ENCODE data around the gene SESN1.

The SESN1 gene

DNA sequence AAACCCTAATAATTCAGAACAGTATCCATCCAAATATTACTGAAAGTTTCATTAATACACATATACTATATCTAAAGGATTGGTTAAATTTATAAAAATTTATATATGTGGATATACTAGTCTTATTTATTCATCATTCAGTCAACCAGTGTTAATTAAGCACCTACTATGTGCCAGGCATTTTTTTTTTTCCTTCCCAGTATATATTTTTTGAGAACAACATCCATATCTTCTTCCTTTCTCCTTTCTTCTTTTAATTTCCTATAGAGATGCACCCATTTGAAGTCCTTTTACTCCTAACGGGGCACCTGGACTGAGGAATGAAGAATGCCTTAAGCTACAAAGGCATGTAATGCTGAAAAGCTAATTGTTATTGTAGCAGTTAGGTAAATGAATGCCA lies 72.8 kb downstream of the SESN1 start:
- TF ChIP-seq, protein P1, sequence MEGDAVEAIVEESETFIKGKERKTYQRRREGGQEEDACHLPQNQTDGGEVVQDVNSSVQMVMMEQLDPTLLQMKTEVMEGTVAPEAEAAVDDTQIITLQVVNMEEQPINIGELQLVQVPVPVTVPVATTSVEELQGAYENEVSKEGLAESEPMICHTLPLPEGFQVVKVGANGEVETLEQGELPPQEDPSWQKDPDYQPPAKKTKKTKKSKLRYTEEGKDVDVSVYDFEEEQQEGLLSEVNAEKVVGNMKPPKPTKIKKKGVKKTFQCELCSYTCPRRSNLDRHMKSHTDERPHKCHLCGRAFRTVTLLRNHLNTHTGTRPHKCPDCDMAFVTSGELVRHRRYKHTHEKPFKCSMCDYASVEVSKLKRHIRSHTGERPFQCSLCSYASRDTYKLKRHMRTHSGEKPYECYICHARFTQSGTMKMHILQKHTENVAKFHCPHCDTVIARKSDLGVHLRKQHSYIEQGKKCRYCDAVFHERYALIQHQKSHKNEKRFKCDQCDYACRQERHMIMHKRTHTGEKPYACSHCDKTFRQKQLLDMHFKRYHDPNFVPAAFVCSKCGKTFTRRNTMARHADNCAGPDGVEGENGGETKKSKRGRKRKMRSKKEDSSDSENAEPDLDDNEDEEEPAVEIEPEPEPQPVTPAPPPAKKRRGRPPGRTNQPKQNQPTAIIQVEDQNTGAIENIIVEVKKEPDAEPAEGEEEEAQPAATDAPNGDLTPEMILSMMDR (IDR thresholded peaks at IDR 0.05; ENCODE audit: low read depth, low read length, missing control alignments), result no peak
- DNase-seq (ENCODE audit: low read depth), result no peak
- no peak overlapping the region for H3K4me3 ChIP-seq (ENCODE audit: low read depth, low read length)

DNA sequence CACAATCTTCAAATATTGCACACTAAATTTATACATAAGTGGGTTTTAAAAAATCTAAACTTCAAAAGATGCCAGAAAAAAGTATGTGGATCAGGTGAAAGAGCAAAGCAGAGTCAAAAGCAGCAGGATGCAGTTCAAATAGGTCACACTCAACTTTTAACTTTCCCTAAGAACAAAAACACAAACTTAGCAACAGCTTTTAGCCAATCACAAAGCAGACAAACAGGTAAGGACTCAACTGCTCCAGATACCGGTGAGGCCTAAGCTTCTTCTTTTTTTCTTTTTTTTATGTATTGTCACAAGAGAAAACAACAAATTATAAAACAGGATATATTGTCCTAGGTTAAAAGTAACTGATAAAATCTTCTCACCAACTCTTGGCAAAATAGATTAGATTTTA lies 74.7 kb downstream of the SESN1 start:
- no peak for DNase-seq (ENCODE audit: low read depth)
- H3K4me3 ChIP-seq (ENCODE audit: low read depth, low read length), result no peak overlapping the region
- TF ChIP-seq, protein P1 (IDR thresholded peaks at IDR 0.05; ENCODE audit: low read depth, low read length, missing control alignments), result no peak

DNA sequence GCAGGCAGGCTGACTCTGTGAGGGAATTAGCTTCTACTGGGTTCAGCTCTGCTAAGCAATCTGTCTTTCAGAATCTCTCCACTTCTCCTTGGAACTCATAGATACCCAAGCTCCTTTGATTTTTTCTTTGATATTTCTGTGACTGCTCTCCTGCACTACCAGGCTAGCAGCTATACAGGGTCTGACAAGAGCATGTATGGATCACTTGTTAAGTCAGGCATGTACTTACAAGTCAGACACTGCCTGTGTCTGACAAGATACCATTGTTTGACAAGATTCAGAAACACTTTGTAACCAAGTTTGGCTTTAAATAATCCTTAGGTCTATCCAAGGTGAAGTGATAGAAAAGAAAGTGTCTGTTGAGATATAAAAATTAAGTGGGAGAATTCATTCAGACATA lies 79.5 kb downstream of the SESN1 start:
- no peak for DNase-seq (ENCODE audit: low read depth)
- H3K4me3 ChIP-seq (ENCODE audit: low read depth, low read length), result no peak overlapping the region
- TF ChIP-seq, protein P1 (IDR thresholded peaks at IDR 0.05; ENCODE audit: low read depth, low read length, missing control alignments), result no peak

DNA sequence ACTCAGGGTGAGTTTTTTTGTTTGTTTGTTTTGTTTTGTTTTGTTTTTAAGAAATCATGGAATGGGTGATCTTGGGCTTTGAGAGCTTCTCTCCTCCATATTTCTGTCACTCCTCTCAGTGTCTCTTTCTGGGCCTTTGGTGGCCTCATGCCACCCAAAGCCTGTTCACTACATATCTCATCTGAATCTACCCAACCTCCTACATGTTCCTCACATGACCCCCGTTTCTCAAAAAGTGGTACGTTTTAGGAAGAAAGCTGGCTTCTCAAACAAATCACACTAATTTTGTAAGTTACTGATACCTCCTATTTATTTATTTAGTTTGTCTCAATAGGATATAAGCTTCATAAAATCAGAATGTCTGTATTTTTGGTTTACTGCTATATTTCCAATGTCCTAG lies 80.0 kb downstream of the SESN1 start:
- H3K4me3 ChIP-seq (ENCODE audit: low read depth, low read length), result no peak overlapping the region
- DNase-seq (ENCODE audit: low read depth), result no peak
- TF ChIP-seq, protein P1 (IDR thresholded peaks at IDR 0.05; ENCODE audit: low read depth, low read length, missing control alignments), result no peak

DNA sequence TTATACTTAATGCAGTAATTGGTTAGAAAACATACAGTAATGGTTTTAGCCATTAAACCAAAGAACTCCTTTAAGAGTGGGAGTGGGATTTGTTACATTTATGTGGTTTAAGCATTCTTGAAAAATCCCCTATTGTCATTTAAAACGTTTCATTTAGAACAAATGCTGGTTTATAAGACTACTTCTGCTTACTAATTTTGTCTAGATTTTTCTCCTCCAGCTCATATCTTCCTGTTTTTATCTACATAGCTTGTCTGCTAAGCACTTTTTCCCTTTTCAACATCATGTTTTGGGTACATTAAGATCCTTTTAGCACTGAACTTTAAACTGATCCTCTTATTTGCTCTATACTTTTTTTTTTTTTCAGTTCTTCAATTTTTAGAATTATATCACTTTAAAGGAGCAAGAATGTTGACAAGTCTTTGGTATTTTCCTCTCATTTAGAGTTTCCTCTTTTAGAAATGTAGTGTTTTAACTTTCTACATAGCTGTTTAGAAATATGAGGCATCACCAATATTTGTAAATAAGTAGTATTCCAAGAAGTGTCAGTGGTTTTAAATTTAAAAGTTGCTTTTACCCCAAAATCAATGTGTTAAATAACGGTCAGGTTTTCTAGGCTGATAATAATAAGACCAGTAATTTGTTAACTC lies 80.9 kb downstream of the SESN1 start:
- TF ChIP-seq, protein P1 (IDR thresholded peaks at IDR 0.05; ENCODE audit: low read depth, low read length, missing control alignments), result no peak
- no peak for DNase-seq (ENCODE audit: low read depth)
- no peak overlapping the region for H3K4me3 ChIP-seq (ENCODE audit: low read depth, low read length)

DNA sequence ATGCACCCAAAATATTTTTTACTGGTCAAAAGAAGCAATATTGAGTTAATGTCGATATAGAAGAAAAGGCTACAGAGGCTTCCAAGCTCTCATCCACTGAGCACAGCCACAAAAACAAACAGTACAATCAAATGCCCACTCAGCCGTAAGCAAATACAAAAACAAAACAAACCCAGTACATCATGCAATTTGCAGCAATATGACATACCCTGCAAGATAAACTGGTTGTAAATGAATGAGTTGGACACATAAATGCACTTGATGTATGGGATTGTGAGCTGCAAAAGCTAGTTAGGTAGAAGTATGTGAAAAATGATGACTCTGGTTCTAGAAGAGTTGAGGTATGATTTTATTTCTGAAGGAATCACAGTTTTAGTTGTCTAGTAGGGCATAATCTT lies 83.9 kb downstream of the SESN1 start:
- TF ChIP-seq, protein P1 (IDR thresholded peaks at IDR 0.05; ENCODE audit: low read depth, low read length, missing control alignments), result no peak
- no peak overlapping the region for H3K4me3 ChIP-seq (ENCODE audit: low read depth, low read length)
- no peak for DNase-seq (ENCODE audit: low read depth)

All from GM12864 (cell line).